Measurements from ENCODE around the gene PROX1.

The PROX1 gene

DNA sequence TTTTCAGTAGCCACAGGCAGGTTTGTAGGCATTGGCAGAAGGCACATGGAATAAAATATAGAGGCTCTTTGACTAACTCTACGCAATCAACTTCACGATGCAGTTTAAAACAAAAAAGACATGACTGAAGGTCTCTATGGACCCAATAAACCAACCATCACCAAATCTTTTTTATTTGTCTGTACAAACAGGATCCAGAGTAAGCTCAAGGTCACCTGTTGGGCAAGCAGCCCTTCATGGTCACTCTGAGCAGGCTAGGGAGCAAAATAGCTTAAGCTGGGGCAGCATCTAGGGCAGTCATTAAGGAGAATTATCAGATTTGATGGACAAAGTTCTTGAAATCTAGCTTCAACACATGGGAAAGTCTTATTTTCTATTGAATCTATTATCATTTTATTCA is 26.8 kb upstream of the PROX1 start:
- no peaks in the 10 kb centered on the region for H3K9me3 ChIP-seq (ENCODE audit: control insufficient read depth, low read length)
- H3K79me2 ChIP-seq, result no peaks in the 10 kb centered on the region
- H3K4me2 ChIP-seq (ENCODE audit: low read length), result no peak overlapping the region
- H3K36me3 ChIP-seq (ENCODE audit: control insufficient read depth, insufficient read depth, low read length), result no peaks in the 10 kb centered on the region
- H3K4me3 ChIP-seq (ENCODE audit: low read depth, low read length), result no peak overlapping the region
- H3K27ac ChIP-seq, result no peak overlapping the region
- TF ChIP-seq, protein P1, sequence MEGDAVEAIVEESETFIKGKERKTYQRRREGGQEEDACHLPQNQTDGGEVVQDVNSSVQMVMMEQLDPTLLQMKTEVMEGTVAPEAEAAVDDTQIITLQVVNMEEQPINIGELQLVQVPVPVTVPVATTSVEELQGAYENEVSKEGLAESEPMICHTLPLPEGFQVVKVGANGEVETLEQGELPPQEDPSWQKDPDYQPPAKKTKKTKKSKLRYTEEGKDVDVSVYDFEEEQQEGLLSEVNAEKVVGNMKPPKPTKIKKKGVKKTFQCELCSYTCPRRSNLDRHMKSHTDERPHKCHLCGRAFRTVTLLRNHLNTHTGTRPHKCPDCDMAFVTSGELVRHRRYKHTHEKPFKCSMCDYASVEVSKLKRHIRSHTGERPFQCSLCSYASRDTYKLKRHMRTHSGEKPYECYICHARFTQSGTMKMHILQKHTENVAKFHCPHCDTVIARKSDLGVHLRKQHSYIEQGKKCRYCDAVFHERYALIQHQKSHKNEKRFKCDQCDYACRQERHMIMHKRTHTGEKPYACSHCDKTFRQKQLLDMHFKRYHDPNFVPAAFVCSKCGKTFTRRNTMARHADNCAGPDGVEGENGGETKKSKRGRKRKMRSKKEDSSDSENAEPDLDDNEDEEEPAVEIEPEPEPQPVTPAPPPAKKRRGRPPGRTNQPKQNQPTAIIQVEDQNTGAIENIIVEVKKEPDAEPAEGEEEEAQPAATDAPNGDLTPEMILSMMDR (IDR thresholded peaks at IDR 0.05), result no peak
- H3K9ac ChIP-seq, result no peak overlapping the region
- H3K27me3 ChIP-seq (ENCODE audit: control insufficient read depth, insufficient read depth, low read length), result no peaks in the 10 kb centered on the region
- no peaks in the 10 kb centered on the region for H3K4me1 ChIP-seq
- no peak overlapping the region for H2AFZ ChIP-seq

DNA sequence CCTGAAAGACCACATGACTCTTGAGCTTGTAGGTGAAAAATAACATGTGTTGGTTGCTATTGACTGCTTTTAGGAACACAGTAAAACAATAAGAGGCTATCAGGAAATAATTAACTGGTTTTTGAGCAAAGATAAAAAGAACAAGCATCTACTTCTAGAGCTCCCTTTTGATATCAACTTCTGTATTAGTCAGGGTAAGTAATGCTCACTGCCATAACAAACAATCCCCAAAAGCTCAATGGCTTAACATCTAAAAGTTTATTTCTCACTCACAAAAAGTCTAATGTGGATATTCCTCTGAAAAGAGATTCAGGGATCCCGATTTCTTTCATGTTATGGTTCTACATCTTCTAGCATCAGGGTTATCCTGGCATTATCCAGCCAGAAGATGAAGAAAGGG is 25.3 kb upstream of the PROX1 start:
- H3K9me3 ChIP-seq (ENCODE audit: control insufficient read depth, low read length), result no peaks in the 10 kb centered on the region
- no peak overlapping the region for H2AFZ ChIP-seq
- no peak overlapping the region for H3K27ac ChIP-seq
- H3K9ac ChIP-seq, result no peak overlapping the region
- H3K36me3 ChIP-seq (ENCODE audit: control insufficient read depth, insufficient read depth, low read length), result no peaks in the 10 kb centered on the region
- no peak overlapping the region for H3K4me3 ChIP-seq (ENCODE audit: low read depth, low read length)
- no peaks in the 10 kb centered on the region for H3K4me1 ChIP-seq
- no peak overlapping the region for H3K4me2 ChIP-seq (ENCODE audit: low read length)
- no peaks in the 10 kb centered on the region for H3K79me2 ChIP-seq
- TF ChIP-seq, protein P1 (IDR thresholded peaks at IDR 0.05), result no peak
- no peaks in the 10 kb centered on the region for H3K27me3 ChIP-seq (ENCODE audit: control insufficient read depth, insufficient read depth, low read length)

DNA sequence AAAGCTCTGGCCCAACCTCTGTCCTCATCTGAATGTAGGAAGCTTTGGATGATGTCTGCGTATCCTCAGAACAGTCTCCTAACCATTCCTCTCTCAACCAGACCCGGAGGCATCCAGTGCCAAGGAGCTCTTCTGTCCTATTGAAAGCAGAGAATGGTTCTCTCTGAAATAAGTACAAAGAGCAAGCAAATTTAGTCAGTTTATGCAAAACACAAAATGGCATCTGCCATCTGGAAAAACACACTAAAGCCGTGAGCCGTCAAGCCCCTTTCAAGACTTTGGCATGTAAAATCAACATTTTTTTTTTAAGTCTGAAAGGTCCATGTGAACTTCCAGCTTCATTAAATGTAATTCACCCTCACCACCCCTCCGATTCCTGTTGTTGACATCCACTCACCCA is 21.7 kb upstream of the PROX1 start:
- no peaks in the 10 kb centered on the region for H3K9me3 ChIP-seq (ENCODE audit: control insufficient read depth, low read length)
- H3K9ac ChIP-seq, result no peak overlapping the region
- no peaks in the 10 kb centered on the region for H3K36me3 ChIP-seq (ENCODE audit: control insufficient read depth, insufficient read depth, low read length)
- TF ChIP-seq, protein P1 (IDR thresholded peaks at IDR 0.05), result no peak
- H3K4me2 ChIP-seq (ENCODE audit: low read length), result no peak overlapping the region
- H3K4me1 ChIP-seq, result no peaks in the 10 kb centered on the region
- H3K79me2 ChIP-seq, result no peaks in the 10 kb centered on the region
- no peak overlapping the region for H2AFZ ChIP-seq
- H3K27ac ChIP-seq, result no peak overlapping the region
- H3K4me3 ChIP-seq (ENCODE audit: low read depth, low read length), result no peak overlapping the region
- no peaks in the 10 kb centered on the region for H3K27me3 ChIP-seq (ENCODE audit: control insufficient read depth, insufficient read depth, low read length)

DNA sequence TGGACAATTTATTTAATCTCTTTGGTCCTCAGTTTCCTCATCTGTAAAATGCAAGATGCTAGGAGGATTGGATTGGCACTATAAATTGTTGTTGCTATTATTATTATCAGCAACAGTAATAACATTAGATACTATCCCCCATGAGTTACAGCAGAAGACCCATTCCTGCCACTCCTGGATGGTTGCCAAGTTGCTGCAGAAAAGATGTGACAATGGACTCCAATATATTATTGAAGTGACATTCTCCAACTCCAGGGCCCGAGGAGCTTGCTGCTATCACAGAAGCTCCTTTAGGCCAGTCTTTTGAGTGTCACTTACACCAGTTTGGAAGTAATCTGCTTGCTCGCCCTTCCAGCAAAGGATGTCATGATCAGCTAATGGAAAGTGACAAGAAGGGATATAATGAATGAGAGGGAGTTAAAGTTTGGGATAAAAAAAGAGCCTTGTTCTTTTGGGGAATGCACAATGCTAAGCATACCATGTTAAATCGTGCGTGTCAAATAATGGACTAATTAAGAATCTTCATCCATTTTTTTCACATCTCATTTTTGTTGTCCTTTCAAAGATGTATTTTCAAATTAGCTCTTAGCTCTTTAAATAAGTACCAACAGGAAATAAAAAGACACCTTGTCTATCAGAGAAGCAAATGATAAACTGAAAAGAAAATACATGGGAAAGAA is 19.5 kb upstream of the PROX1 start:
- TF ChIP-seq, protein P1 (IDR thresholded peaks at IDR 0.05), result no peak
- Histone ChIP-seq H3K4me3 (ENCODE audit: low read depth, low read length) (no peak overlapping the region), H3K27me3 (ENCODE audit: control insufficient read depth, insufficient read depth, low read length) (no peaks in the 10 kb centered on the region)

DNA sequence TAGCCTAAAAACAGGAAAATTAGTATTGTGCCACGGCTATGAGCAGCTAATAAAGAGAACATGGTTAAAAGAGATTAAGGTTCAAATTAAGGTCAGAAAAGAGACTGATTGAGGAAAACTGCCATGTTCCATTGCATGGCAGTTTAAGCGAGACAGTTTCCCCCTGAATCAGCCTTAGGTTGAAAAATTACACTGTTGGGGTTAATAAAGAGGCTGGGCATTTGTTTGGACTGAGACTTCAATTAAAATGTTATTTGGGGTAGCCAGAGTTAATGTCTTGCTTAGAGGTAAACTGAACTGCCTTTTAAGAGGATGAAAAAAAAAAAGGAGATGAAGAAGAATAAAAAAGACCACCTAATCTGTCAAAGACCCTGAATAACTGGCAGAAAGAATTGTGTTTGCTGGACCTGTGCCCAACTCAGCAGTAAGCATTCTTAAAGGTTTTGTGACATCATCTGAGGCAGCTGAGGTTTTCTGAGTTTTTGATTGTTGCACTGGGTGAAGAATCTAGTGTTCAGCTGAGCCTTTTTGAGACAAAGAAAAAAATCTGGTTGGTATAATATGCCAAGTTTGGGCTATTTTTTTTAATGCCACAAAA is 17.7 kb upstream of the PROX1 start:
- H3K4me2 ChIP-seq (ENCODE audit: low read length), result no peak overlapping the region
- TF ChIP-seq, protein P1 (IDR thresholded peaks at IDR 0.05), result no peak
- H2AFZ ChIP-seq, result no peak overlapping the region
- no peaks in the 10 kb centered on the region for H3K9me3 ChIP-seq (ENCODE audit: control insufficient read depth, low read length)
- no peak overlapping the region for H3K4me3 ChIP-seq (ENCODE audit: low read depth, low read length)
- no peak overlapping the region for H3K9ac ChIP-seq
- H3K36me3 ChIP-seq (ENCODE audit: control insufficient read depth, insufficient read depth, low read length), result no peaks in the 10 kb centered on the region
- no peak overlapping the region for H3K27ac ChIP-seq
- H3K27me3 ChIP-seq (ENCODE audit: control insufficient read depth, insufficient read depth, low read length), result no peaks in the 10 kb centered on the region
- no peaks in the 10 kb centered on the region for H3K79me2 ChIP-seq
- no peaks in the 10 kb centered on the region for H3K4me1 ChIP-seq

More for the DNA sequence above, 19.5 kb upstream of the PROX1 start:
- Histone ChIP-seq H3K79me2 (no peaks in the 10 kb centered on the region), H3K4me2 (ENCODE audit: low read length) (no peak overlapping the region), H3K9ac (no peak overlapping the region), H3K9me3 (ENCODE audit: control insufficient read depth, low read length) (no peaks in the 10 kb centered on the region), H3K27ac (no peak overlapping the region), H3K4me1 (no peaks in the 10 kb centered on the region), H2AFZ (no peak overlapping the region), H3K36me3 (ENCODE audit: control insufficient read depth, insufficient read depth, low read length) (no peaks in the 10 kb centered on the region)

Measured in parathyroid adenoma (tissue), 2 donors.